ENCODE results near the gene FSHR. TPM values are rescaled to one million over a fixed set of nuclear protein-coding genes. Genes with fewer than 3 reads are reported as not detected.

Gene FSHR
- total RNA-seq, 2 donors from 2014 or later = 0.28 to 1.1 TPM

DNA sequence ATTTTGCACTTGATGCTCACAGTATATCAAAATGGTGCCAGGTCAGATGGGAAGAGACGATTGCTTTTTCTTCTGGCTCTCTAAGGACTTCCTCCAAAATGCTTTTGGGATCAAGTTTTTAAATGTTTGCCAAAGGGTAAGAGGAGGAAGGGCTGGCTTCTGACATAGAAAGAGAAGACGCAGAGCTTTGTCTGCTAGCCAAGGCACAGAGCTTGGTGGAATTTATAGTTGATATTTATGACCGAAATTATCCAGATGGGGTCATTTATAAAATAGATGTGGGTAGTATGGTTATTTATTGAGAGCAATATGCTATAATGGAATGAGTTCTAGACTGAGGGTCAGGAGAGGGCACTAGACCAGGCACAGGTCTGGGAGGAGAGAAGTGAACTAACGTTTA, 193.3 kb downstream of the FSHR start:
- H3K4me1 ChIP-seq = no peaks in the 10 kb centered on the region
- no peak overlapping the region for H3K27ac ChIP-seq
- no peaks in the 10 kb centered on the region for H3K36me3 ChIP-seq
- H3K27me3 ChIP-seq = no peaks in the 10 kb centered on the region
- no peaks in the 10 kb centered on the region for H3K9me3 ChIP-seq
- no peak for DNase-seq (ENCODE audit: low spot score)
- no peak overlapping the region for H3K4me3 ChIP-seq
- TF ChIP-seq CTCF (IDR thresholded peaks at IDR 0.05) = no peak

DNA sequence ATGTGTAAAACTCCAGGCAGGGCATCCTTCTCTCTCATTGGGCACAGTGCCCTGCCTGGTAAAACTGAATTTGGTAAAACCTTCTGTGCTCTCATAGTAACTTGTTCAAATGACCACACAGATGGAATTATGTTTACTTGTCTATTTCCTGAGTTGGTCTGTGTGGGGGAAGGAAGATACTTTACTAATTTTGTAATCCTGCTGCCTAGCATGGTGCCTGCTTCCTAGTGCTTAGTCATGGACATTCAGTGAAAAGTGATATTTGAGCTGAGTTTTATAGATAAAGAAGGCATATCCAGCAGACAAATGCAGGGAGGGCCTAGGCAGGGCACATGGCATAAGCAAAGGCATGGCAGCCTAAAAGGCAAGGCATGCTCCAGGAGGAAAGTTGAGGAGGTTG, 199.4 kb downstream of the FSHR start:
- Histone ChIP-seq H3K27ac (no peak overlapping the region), H3K4me1 (no peaks in the 10 kb centered on the region), H3K4me3 (no peak overlapping the region), H3K9me3 (no peaks in the 10 kb centered on the region), H3K36me3 (no peaks in the 10 kb centered on the region), H3K27me3 (no peaks in the 10 kb centered on the region)
- DNase-seq (ENCODE audit: low spot score) = no peak
- TF ChIP-seq CTCF (IDR thresholded peaks at IDR 0.05) = no peak

DNA sequence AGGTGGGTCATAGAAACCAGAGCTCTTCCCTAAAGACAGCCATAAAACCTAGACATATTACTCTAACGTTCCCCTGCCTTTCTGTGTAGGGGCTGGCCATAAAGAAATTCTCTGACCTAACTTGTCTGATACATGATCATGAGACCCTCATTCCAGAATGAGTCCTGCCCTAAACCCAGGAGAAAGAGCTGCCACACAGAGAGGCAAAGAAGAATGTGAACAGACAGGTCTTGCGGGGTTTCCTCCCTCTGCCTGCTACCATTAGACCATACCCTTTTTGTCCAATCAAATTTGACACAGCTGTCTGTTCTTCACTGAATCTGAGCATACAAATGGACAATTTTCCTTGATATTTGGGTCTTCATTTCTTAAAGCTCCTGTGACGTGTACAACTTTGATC, 200.0 kb downstream of the FSHR start:
- TF ChIP-seq CTCF (IDR thresholded peaks at IDR 0.05) = no peak
- Histone ChIP-seq H3K27ac (no peak overlapping the region), H3K9me3 (no peaks in the 10 kb centered on the region), H3K27me3 (no peaks in the 10 kb centered on the region), H3K4me1 (no peaks in the 10 kb centered on the region), H3K36me3 (no peaks in the 10 kb centered on the region), H3K4me3 (no peak overlapping the region)
- no peak for DNase-seq (ENCODE audit: low spot score)

DNA sequence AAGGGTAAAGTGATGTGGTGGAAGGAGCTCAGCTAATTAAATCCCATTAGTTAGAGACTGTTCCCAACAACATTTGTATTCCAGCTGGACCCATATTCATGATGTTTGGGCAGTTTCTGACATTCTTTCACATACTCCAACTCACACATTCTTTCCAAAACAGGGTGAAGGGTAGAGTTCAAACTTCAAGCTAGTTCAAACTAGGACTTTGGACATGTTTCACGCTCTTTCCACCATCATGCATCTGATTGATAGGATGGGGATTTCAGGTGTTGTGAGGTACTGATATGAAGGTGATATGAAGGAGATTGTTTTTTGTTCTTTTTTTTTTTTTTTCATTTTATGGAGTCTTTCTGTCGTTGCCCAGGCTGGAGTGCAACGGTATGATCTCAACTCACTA, 201.7 kb downstream of the FSHR start:
- peaks cover 0 to 4% of the 10 kb centered on the region in 2 donors for H3K4me1 ChIP-seq
- DNase-seq (ENCODE audit: low spot score) = no peak
- H3K9me3 ChIP-seq = no peaks in the 10 kb centered on the region
- H3K27me3 ChIP-seq = no peaks in the 10 kb centered on the region
- no peaks in the 10 kb centered on the region for H3K36me3 ChIP-seq
- no peak overlapping the region for H3K27ac ChIP-seq
- no peak overlapping the region for H3K4me3 ChIP-seq
- no peak for TF ChIP-seq CTCF (IDR thresholded peaks at IDR 0.05)

- no peaks in the 10 kb centered on the region for H3K27me3 ChIP-seq
These were observed 202.2 kb downstream of the FSHR start for GRCh38 chr2:48952143-48952542.

More at GRCh38 chr2:48952143-48952542, 202.2 kb downstream of the FSHR start:
- DNase-seq (ENCODE audit: low spot score) = no peak
- Histone ChIP-seq H3K4me1 (peaks cover 0 to 4% of the 10 kb centered on the region in 2 donors), H3K4me3 (no peak overlapping the region), H3K9me3 (no peaks in the 10 kb centered on the region), H3K27ac (no peak overlapping the region), H3K36me3 (no peaks in the 10 kb centered on the region)
- no peak for TF ChIP-seq CTCF (IDR thresholded peaks at IDR 0.05)
